Panc1 (cell line): ENCODE data around the gene EOLA2.
A peak's percentile ranks its signal among the peaks of the same experiment; 100 is the strongest.
"Not testable (repeated sequence)": the region's sequence is repeated elsewhere in the genome, so short reads cannot be mapped to it uniquely, and the experiment has no call there.

Experiments
- CTCF ChIP-seq: fragments of 450-650 bp; IDR thresholded peaks from 2 replicates; pipeline ENCODE4 v1.5.1; 2017; ENCODE audit warnings: mild to moderate bottlenecking
- SIN3A ChIP-seq: IDR thresholded peaks from 2 replicates; pipeline ENCODE4 v1.6.1; 2012; ENCODE audit warnings: low read depth, mild to moderate bottlenecking, low read length, moderate library complexity, borderline replicate concordance; ENCODE audit not compliant: insufficient read depth
- TCF7L2 ChIP-seq: IDR thresholded peaks from 2 replicates; pipeline ENCODE4 v1.6.1; 2011; ENCODE audit warnings: mild to moderate bottlenecking, low read depth, low read length, inconsistent platforms

GRCh38 chrX:149940674-149941024 is 2.4 kb upstream of the EOLA2 start:
- TF ChIP-seq TCF7L2, SIN3A: not testable (repeated sequence)
- TF ChIP-seq CTCF, result peak; percentile 53
